Muscle of leg (tissue), 11 donors: ENCODE results near the gene TLCD3A. TPM values are rescaled to one million over a fixed set of nuclear protein-coding genes. Genes with fewer than 3 reads are reported as not detected.

ENCODE experiments used
- DNase-seq: peaks from one replicate; pipeline ENCODE4 v3.0.0; 2013
- H3K27ac ChIP-seq: one replicate; pipeline ENCODE4 v1.5.1; 2013; ENCODE audit warnings: mild to moderate bottlenecking, low read length, control low read depth
- H3K27me3 ChIP-seq: one replicate; pipeline ENCODE4 v1.6.1; 2013; ENCODE audit warnings: low read length; ENCODE audit not compliant: control insufficient read depth, insufficient read depth
- H3K36me3 ChIP-seq: one replicate; pipeline ENCODE4 v1.6.1; 2013; ENCODE audit warnings: low read length; ENCODE audit not compliant: control insufficient read depth, insufficient read depth
- H3K4me1 ChIP-seq: one replicate; pipeline ENCODE4 v1.6.1; 2013; ENCODE audit warnings: low read length; ENCODE audit not compliant: control insufficient read depth, insufficient read depth
- H3K4me3 ChIP-seq: one replicate; pipeline ENCODE4 v1.5.1; 2013; ENCODE audit warnings: low read length, control low read depth
- H3K9me3 ChIP-seq: replicated peaks from 2 replicates; pipeline ENCODE4 v1.6.1; 2013; ENCODE audit warnings: low read depth, low read length; ENCODE audit not compliant: control insufficient read depth
- WGBS: methylation state at CpG from one replicate; pipeline ENCODE4 v1.1.5; 2013; ENCODE audit warnings: missing lambda C conversion rate; ENCODE audit not compliant: insufficient coverage; 5-methylcytosine and 5-hydroxymethylcytosine counted together
- polyA plus RNA-seq, 8 donors: library from polyadenylated mRNA; unstranded; fragments of 120-200 nt; gene quantifications; one replicate each; pipeline versions ENCODE4 v1.2.1 to v1.2.3, GENCODE V29; 2013; ENCODE audit warnings: inconsistent platforms in 1 of 8, low replicate concordance in 1 of 8; ENCODE audit not compliant: insufficient read length in 8 of 8, insufficient read depth in 1 of 8
- total RNA-seq: library from RNA; stranded (reverse); fragments of 120-200 nt; gene quantifications from one replicate; pipeline ENCODE4 v1.2.4, GENCODE V29; 2013

The TLCD3A gene
- total and polyA plus RNA-seq, 9 donors = 9.5 to 25.4 (median 15.6) TPM

GRCh38 chr17:705011-705410 lies 27.4 kb upstream of the TLCD3A start:
- Histone ChIP-seq H3K27me3 (no peaks in the 10 kb centered on the region), H3K36me3 (peaks cover 23% of the 10 kb centered on the region), H3K4me1 (no peaks in the 10 kb centered on the region), H3K4me3 (no peak overlapping the region), H3K27ac (no peak overlapping the region), H3K9me3 (no peaks in the 10 kb centered on the region)
- WGBS = 83% methylated on average over 1 of the region's 1 CpG
- no peak for DNase-seq

- WGBS = 100% methylated on average over 1 of the region's 6 CpGs
- H3K9me3 ChIP-seq = no peaks in the 10 kb centered on the region
- DNase-seq = no peak
- H3K4me3 ChIP-seq = no peak overlapping the region
- peaks cover 27% of the 10 kb centered on the region for H3K36me3 ChIP-seq
- H3K27ac ChIP-seq = no peak overlapping the region
- no peaks in the 10 kb centered on the region for H3K4me1 ChIP-seq
- H3K27me3 ChIP-seq = no peaks in the 10 kb centered on the region
These were observed 26.5 kb upstream of the TLCD3A start for GRCh38 chr17:705863-706262.

DNA sequence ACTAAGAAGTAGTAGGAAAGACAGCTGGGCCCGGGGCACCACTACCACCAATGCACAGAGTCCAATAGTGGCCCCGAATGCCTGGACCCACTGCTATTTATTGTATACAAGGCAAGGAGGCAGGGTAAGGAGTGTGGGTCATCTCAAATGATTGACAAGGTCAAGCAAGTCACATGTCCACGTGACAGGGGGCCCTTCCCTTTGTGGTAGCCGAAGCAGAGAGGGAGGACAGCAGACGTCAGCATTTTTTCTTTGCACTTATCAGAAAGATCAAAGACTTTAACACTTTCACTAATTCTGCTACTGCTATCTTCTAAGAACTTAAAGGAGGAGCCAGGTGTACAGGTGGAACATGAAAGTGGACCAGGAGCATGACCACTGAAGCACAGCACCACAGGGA lies 24.3 kb upstream of the TLCD3A start:
- H3K4me1 ChIP-seq = no peaks in the 10 kb centered on the region
- H3K27me3 ChIP-seq = no peaks in the 10 kb centered on the region
- no peak overlapping the region for H3K27ac ChIP-seq
- peaks cover 27% of the 10 kb centered on the region for H3K36me3 ChIP-seq
- no peak overlapping the region for H3K4me3 ChIP-seq
- no peak for DNase-seq
- no CpG with 5 or more reads among the region's 5 CpGs for WGBS
- H3K9me3 ChIP-seq = no peaks in the 10 kb centered on the region

- no peak for DNase-seq
- Histone ChIP-seq H3K36me3 (no peaks in the 10 kb centered on the region), H3K27me3 (no peaks in the 10 kb centered on the region), H3K9me3 (no peaks in the 10 kb centered on the region), H3K27ac (no peak overlapping the region), H3K4me3 (no peak overlapping the region), H3K4me1 (peaks cover 13% of the 10 kb centered on the region)
- no CpG with 5 or more reads among the region's 5 CpGs for WGBS
These were observed 14.3 kb upstream of the TLCD3A start for GRCh38 chr17:718075-718474.

DNA sequence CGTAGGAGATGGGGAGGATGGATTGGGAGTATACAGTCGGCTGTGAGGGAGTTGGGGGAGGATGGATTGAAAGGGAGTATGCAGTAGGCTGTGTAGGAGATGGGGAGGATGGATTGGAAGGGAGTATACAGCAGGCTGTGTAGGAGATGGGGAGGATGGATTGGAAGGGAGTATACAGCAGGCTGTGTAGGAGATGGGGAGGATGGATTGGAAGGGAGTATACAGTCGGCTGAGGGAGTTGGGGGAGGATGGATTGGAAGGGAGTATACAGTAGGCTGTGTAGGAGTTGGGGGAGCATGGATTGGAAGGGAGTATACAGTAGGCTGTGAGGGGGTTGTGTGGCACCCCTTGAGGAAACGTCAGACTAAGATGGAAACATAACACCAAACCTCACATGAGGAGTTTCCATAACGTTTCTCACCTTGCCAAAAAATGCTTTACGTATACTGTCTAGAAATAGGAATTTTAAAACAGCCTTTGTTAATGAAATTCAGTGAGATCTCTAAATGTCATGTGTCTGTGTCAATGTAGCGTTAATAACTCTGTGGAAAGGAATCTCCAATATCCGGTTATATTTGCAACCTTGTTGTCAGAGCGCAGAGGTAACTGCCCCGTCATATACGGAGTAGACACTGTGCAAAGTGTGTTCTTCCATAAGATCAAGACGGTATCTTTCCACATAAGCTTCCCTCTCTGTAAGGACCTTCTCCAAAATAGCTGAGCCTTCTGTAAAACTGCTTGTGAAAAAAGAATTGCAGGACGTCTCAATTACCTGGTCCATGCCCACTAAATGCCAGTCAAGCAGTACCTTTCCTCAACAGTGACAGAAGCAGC lies 11.5 kb upstream of the TLCD3A start:
- Histone ChIP-seq H3K27me3 (no peaks in the 10 kb centered on the region), H3K4me3 (no peak overlapping the region), H3K9me3 (no peaks in the 10 kb centered on the region), H3K4me1 (no peaks in the 10 kb centered on the region), H3K36me3 (no peaks in the 10 kb centered on the region), H3K27ac (no peak overlapping the region)
- DNase-seq = no peak
- 82% methylated on average over 9 of the region's 13 CpGs for WGBS

DNA sequence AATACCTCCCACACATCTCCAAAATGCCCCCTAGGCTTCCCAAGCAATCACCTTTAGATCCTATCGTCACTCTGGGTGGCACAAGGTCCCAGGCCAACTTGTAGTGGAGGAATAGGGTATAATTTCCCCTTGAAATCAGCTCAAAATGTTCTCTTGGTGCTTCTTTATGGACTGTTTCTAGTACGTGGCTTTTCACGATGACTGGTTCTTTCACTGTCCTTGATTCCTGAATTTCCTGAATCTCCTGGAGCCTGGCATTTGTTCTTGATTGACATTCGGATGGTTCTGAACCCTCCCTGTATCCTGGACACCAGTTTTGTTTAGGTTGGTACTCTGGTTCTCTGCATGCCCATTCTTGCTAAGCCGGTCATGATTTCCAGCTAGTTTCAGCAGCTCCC lies 10.9 kb upstream of the TLCD3A start:
- Histone ChIP-seq H3K27ac (no peak overlapping the region), H3K36me3 (no peaks in the 10 kb centered on the region), H3K4me3 (no peak overlapping the region), H3K27me3 (no peaks in the 10 kb centered on the region), H3K4me1 (no peaks in the 10 kb centered on the region), H3K9me3 (no peaks in the 10 kb centered on the region)
- 73% methylated on average over 4 of the region's 5 CpGs for WGBS
- no peak for DNase-seq

DNA sequence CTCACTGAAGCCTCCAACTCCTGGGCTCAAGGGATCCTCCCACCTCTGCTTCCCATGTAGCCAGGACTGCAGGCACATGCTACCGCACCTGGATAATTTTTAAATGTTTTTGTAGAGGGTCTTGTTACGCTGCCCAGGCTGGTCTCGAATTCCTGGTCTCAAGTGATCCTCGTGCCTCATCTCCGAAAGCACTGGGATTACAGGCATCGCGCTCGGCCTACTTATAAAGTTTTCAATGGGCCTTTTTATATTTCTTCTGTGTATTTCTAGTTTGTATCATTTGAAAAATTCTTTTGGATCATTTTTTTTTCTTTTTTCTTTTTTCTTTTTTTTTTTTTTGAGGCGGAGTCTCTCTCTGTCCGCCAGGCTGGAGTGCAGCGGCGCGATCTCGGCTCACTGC lies 7.3 kb upstream of the TLCD3A start:
- Histone ChIP-seq H3K27ac (no peak overlapping the region), H3K4me3 (no peak overlapping the region), H3K27me3 (no peaks in the 10 kb centered on the region), H3K9me3 (no peaks in the 10 kb centered on the region), H3K4me1 (no peaks in the 10 kb centered on the region), H3K36me3 (no peaks in the 10 kb centered on the region)
- no CpG with 5 or more reads among the region's 14 CpGs for WGBS
- DNase-seq = no peak

DNA sequence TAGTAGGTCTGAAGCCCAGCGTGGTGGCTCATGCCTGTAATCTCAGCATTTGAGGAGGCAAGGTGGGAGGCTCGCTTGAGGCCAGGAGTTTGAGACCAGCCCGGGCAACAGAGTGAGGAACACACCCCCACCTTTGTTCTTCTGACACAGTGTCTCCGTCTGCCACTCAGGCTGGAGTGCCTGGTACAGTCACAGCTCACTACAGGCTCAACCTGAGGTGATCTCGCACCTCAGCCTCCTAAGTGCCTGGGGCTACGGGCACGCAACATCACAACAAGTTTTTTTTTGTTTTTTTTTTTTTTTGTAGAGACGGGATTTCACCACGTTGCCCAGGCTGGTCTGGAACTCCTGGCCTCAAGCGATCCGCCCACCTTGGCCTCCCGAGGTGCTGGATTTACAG lies 6.7 kb upstream of the TLCD3A start:
- Histone ChIP-seq H3K27me3 (no peaks in the 10 kb centered on the region), H3K9me3 (no peaks in the 10 kb centered on the region), H3K4me3 (no peak overlapping the region), H3K27ac (no peak overlapping the region), H3K4me1 (no peaks in the 10 kb centered on the region), H3K36me3 (no peaks in the 10 kb centered on the region)
- 73% methylated on average over 4 of the region's 12 CpGs for WGBS
- no peak for DNase-seq

- H3K4me1 ChIP-seq = no peaks in the 10 kb centered on the region
- 50% methylated on average over 12 of the region's 20 CpGs for WGBS
- no peaks in the 10 kb centered on the region for H3K36me3 ChIP-seq
- no peak for DNase-seq
- no peaks in the 10 kb centered on the region for H3K9me3 ChIP-seq
- H3K4me3 ChIP-seq = no peak overlapping the region
- no peak overlapping the region for H3K27ac ChIP-seq
- no peaks in the 10 kb centered on the region for H3K27me3 ChIP-seq
These were observed 6.0 kb upstream of the TLCD3A start for GRCh38 chr17:726271-726919.

DNA sequence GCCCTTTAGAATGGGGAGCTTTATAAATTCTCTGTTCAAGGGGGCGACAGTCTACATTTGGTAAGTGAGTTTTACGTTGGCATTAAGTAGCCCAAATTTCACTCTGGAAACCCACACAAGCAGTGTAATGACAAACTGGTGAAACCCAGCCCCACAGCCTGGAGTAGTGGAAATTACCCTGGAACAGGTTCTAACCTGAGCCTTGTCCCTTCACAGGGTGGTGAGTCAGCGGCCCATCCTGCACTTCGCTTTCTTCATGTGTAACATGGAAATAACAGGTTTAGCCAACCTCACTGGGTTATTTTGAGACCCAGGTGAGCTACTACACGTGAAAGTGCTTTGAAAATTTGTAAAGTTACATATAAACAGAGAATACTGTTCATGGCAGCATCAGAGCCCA lies 3.5 kb upstream of the TLCD3A start:
- Histone ChIP-seq H3K4me1 (peaks cover 14% of the 10 kb centered on the region), H3K9me3 (no peaks in the 10 kb centered on the region), H3K36me3 (no peaks in the 10 kb centered on the region), H3K27ac (no peak overlapping the region), H3K27me3 (no peaks in the 10 kb centered on the region), H3K4me3 (no peak overlapping the region)
- DNase-seq = no peak
- WGBS = 82% methylated on average over 3 of the region's 5 CpGs
